Measurements from ENCODE around the gene TSPAN9. TPM values are rescaled to one million over a fixed set of nuclear protein-coding genes. Genes with fewer than 3 reads are reported as not detected.

Gene TSPAN9
- total RNA-seq, 3 donors from 2014 or later (not counting 1 experiment from before 2014, with no cell fraction given) = 0.86 to 1.6 (median 1.1) TPM

DNA sequence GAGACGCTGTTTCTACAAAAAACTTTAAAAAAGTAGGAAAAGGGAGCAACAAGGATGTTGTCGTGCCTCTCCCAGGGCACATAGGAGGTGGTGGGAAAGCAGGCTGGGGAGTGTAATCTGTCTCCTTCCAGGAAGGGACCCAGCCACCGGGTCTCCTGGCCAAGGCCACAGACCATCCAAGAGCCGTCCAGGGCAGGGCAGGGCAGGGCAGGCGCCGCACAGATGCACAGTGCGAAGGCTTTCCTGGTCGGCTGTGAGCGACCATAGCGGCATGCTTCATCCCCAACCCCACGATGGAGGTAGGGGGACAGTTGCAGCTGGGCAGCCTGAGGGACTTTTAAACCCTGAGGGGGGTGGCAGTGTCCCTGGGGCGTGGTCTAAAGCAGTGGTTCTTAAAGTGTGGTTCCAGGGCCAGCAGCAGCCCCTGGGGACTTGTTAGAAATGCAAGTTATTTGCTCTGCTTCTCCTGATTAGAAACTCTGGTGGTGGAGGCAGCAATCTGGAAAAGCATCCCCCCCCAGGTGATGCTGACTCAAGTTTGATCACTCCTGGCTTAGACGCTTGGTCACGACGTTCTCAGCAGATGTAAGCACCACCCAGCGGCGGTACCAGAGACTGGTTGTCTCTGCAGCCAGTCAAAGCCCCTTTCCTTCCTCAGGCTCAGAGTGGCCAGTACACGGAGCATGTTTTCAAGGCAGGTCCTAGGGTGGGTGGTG is 216.4 kb downstream of the TSPAN9 start:
- H3K36me3 ChIP-seq (ENCODE audit: control insufficient read depth, insufficient read depth, low read length) = no peaks in the 10 kb centered on the region
- no peaks in the 10 kb centered on the region for H3K9me3 ChIP-seq (ENCODE audit: control insufficient read depth, insufficient read depth, low read length)
- H3K27ac ChIP-seq (ENCODE audit: low read length) = no peak overlapping the region
- no peaks in the 10 kb centered on the region for H3K4me1 Mint-ChIP-seq
- no peak overlapping the region for H3K27ac Mint-ChIP-seq
- intact Hi-C loops (cut with micrococcal nuclease) = no loop called here
- WGBS (ENCODE audit: insufficient coverage) = 77% methylated on average over 18 of the region's 18 CpGs
- DNase-seq (no peak), ATAC-seq (no peak)
- no peaks in the 10 kb centered on the region for H3K27me3 Mint-ChIP-seq (ENCODE audit: low read depth in 2 of 2)
- H3K4me3 Mint-ChIP-seq = no peak overlapping the region
- H3K27me3 ChIP-seq (ENCODE audit: control insufficient read depth, insufficient read depth, low read length) = no peaks in the 10 kb centered on the region
- H3K9me3 Mint-ChIP-seq = no peaks in the 10 kb centered on the region
- H3K4me1 ChIP-seq (ENCODE audit: control insufficient read depth, insufficient read depth, low read length) = no peaks in the 10 kb centered on the region
- H3K36me3 Mint-ChIP-seq = no peaks in the 10 kb centered on the region
- H3K4me3 ChIP-seq (ENCODE audit: low read length) = no peak overlapping the region
- TF ChIP-seq, protein P1, sequence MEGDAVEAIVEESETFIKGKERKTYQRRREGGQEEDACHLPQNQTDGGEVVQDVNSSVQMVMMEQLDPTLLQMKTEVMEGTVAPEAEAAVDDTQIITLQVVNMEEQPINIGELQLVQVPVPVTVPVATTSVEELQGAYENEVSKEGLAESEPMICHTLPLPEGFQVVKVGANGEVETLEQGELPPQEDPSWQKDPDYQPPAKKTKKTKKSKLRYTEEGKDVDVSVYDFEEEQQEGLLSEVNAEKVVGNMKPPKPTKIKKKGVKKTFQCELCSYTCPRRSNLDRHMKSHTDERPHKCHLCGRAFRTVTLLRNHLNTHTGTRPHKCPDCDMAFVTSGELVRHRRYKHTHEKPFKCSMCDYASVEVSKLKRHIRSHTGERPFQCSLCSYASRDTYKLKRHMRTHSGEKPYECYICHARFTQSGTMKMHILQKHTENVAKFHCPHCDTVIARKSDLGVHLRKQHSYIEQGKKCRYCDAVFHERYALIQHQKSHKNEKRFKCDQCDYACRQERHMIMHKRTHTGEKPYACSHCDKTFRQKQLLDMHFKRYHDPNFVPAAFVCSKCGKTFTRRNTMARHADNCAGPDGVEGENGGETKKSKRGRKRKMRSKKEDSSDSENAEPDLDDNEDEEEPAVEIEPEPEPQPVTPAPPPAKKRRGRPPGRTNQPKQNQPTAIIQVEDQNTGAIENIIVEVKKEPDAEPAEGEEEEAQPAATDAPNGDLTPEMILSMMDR (IDR thresholded peaks at IDR 0.05) = no peak

DNA sequence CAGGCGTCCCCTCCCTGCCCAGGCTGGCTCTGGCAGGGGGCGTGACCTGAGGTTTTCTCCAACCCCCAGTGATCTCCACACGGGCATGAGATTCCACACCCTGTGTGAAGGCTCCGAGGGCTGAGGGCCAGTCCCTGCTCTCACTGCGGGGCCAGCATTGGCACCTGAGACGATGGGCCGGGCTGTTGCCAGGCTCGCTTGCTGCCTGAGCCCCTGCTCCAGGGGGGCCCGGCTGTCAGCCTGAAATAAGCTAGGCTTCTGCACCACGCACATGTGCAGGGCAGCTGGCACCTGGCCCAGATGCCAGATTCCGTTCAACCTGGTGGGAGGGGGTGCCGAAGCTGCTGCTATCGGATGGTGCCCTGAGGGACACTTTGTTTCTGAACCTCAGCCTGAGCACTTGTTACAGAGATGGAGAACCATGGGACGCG is 217.3 kb downstream of the TSPAN9 start:
- H3K4me3 Mint-ChIP-seq = no peak overlapping the region
- peaks cover 0 to 4% of the 10 kb centered on the region in 2 donors for H3K27me3 Mint-ChIP-seq (ENCODE audit: low read depth in 2 of 2)
- H3K4me1 Mint-ChIP-seq = no peaks in the 10 kb centered on the region
- H3K9me3 Mint-ChIP-seq = no peaks in the 10 kb centered on the region
- H3K36me3 ChIP-seq (ENCODE audit: control insufficient read depth, insufficient read depth, low read length) = no peaks in the 10 kb centered on the region
- H3K27ac ChIP-seq (ENCODE audit: low read length) = no peak overlapping the region
- DNase-seq (no peak), ATAC-seq (no peak)
- H3K27me3 ChIP-seq (ENCODE audit: control insufficient read depth, insufficient read depth, low read length) = no peaks in the 10 kb centered on the region
- no peaks in the 10 kb centered on the region for H3K9me3 ChIP-seq (ENCODE audit: control insufficient read depth, insufficient read depth, low read length)
- H3K4me3 ChIP-seq (ENCODE audit: low read length) = no peak overlapping the region
- H3K36me3 Mint-ChIP-seq = no peaks in the 10 kb centered on the region
- TF ChIP-seq, protein P1 (IDR thresholded peaks at IDR 0.05) = no peak
- no peaks in the 10 kb centered on the region for H3K4me1 ChIP-seq (ENCODE audit: control insufficient read depth, insufficient read depth, low read length)
- no peak overlapping the region for H3K27ac Mint-ChIP-seq
- intact Hi-C loops (cut with micrococcal nuclease) = no loop called here
- 73% methylated on average over 15 of the region's 15 CpGs for WGBS (ENCODE audit: insufficient coverage)

DNA sequence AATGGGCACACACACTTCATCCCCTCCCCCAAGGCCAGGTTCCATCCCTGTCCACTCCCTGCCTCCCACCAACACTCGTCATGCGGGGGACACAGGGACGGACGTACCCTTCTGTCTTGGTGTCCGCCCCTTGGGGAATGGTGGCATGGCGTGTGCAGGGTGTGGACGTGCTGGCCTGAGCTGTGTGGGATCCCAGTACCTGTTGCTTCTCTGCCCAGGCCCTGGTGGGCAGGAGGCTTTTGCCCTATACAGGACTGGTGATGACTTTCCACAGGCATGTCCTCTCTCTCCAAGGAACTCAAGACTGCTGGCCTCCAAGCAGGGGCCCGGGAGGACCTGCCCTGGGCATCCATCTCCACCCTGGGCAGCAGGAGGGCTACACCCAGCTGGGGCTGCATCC is 218.0 kb downstream of the TSPAN9 start:
- peaks cover 6% of the 10 kb centered on the region for H3K4me1 ChIP-seq (ENCODE audit: control insufficient read depth, insufficient read depth, low read length)
- H3K27ac ChIP-seq (ENCODE audit: low read length) = no peak overlapping the region
- Mint-ChIP-seq H3K9me3 (no peaks in the 10 kb centered on the region), H3K27me3 (ENCODE audit: low read depth in 2 of 2) (peaks cover 0 to 4% of the 10 kb centered on the region in 2 donors), H3K27ac (no peak overlapping the region), H3K36me3 (no peaks in the 10 kb centered on the region), H3K4me3 (no peak overlapping the region), H3K4me1 (peaks cover 7% of the 10 kb centered on the region in 2 donors)
- H3K36me3 ChIP-seq (ENCODE audit: control insufficient read depth, insufficient read depth, low read length) = no peaks in the 10 kb centered on the region
- ATAC-seq (no peak), DNase-seq (no peak)
- WGBS (ENCODE audit: insufficient coverage) = 89% methylated on average over 8 of the region's 8 CpGs
- intact Hi-C loops (cut with micrococcal nuclease) = no loop called here
- H3K9me3 ChIP-seq (ENCODE audit: control insufficient read depth, insufficient read depth, low read length) = no peaks in the 10 kb centered on the region
- no peak overlapping the region for H3K4me3 ChIP-seq (ENCODE audit: low read length)
- TF ChIP-seq, protein P1 (IDR thresholded peaks at IDR 0.05) = no peak
- no peaks in the 10 kb centered on the region for H3K27me3 ChIP-seq (ENCODE audit: control insufficient read depth, insufficient read depth, low read length)

Measured in natural killer cell (primary cell).